ENCODE results near the gene LYVE1. TPM values are rescaled to one million over a fixed set of nuclear protein-coding genes. Genes with fewer than 3 reads are reported as not detected.

Gene LYVE1
- polyA plus RNA-seq, 2 of the 4 experiments (the other 2 are of a cell fraction) = 0.04 TPM; not detected in 1

GRCh38 chr11:10534316-10534715, 34.1 kb downstream of the LYVE1 start:
- ChIA-PET POLR2A (no interaction called here), CTCF (interaction anchor here (0.6 to 0.9 kb wide), 2 partner anchors 90 to 132 kb away, joined by 4 to 5 read pairs; no protein-coding TSS in a partner anchor)
- Histone ChIP-seq H3K4me1 (peaks cover 12% of the 10 kb centered on the region), H3K4me2 (no peak overlapping the region), H3K4me3 (no peak overlapping the region), H3K27ac (no peak overlapping the region), H3K9me3 (no peaks in the 10 kb centered on the region)
- 87% methylated on average over 2 of the region's 2 CpGs for WGBS (ENCODE audit: missing lambda C conversion rate)
- DNase-seq (ENCODE audit: low read depth in 1 of 2, low spot score in 1 of 2) = no peak
- FAIRE-seq = no peak
- no peak for ATAC-seq
- no peak for TF ChIP-seq MAZ (IDR thresholded peaks at IDR 0.05; ENCODE audit: borderline replicate concordance, low read depth, low read length)
- TF ChIP-seq ESRRA (IDR thresholded peaks at IDR 0.05; ENCODE audit: borderline replicate concordance, low read length) = no peak
- no peak for TF ChIP-seq REST (IDR thresholded peaks at IDR 0.05)
- TF ChIP-seq KDM5A (IDR thresholded peaks at IDR 0.05) = no peak
- TF ChIP-seq EP300 (IDR thresholded peaks at IDR 0.05) = no peak
- no peak for TF ChIP-seq HOXB13 (CRISPR knock-in tag; IDR thresholded peaks at IDR 0.05; ENCODE audit: low read depth)
- no peak for TF ChIP-seq HDAC2 (IDR thresholded peaks at IDR 0.05)
- no peak for TF ChIP-seq JUN (IDR thresholded peaks at IDR 0.05)
- TF ChIP-seq POLR2A (IDR thresholded peaks at IDR 0.05; ENCODE audit: low read length) = no peak
- TF ChIP-seq SREBF2 (IDR thresholded peaks at IDR 0.05) = no peak
- TF ChIP-seq NFE2L2 (conservative IDR thresholded peaks at IDR 0.05; ENCODE audit: low read length) = no peak

- H3K4me1 ChIP-seq = peaks cover 15% of the 10 kb centered on the region; the same call in 2 of the 3 replicates
- TF ChIP-seq PBX3 (IDR thresholded peaks at IDR 0.05) (no peak), FOSL2 (IDR thresholded peaks at IDR 0.05) (no peak), FOSL2 (CRISPR knock-in tag; IDR thresholded peaks at IDR 0.05) (no peak), MAX (IDR thresholded peaks at IDR 0.05) (no peak), ZSCAN20 (CRISPR knock-in tag; IDR thresholded peaks at IDR 0.05) (no peak), TFCP2L1 (CRISPR knock-in tag; IDR thresholded peaks at IDR 0.05) (no peak), NFE2L2 (conservative IDR thresholded peaks at IDR 0.05; ENCODE audit: low read length) (no peak), POLR2A (IDR thresholded peaks at IDR 0.05; ENCODE audit: low read length) (no peak), MAFK (IDR thresholded peaks at IDR 0.05; ENCODE audit: partially characterized antibody) (no peak), SMC3 (IDR thresholded peaks at IDR 0.05) (no peak), PHF8 (IDR thresholded peaks at IDR 0.05; ENCODE audit: borderline replicate concordance, low read depth) (no peak), HOXB5 (CRISPR knock-in tag; IDR thresholded peaks at IDR 0.05) (no peak), CBX2 (IDR thresholded peaks at IDR 0.05; ENCODE audit: borderline replicate concordance, low read depth) (no peak), RCOR1 (IDR thresholded peaks at IDR 0.05; ENCODE audit: low read depth, low read length) (no peak), ATOH8 (CRISPR knock-in tag; IDR thresholded peaks at IDR 0.05; ENCODE audit: low read depth) (no peak), TP53 (CRISPR knock-in tag; IDR thresholded peaks at IDR 0.05) (no peak), GATA3 (IDR thresholded peaks at IDR 0.05; ENCODE audit: borderline replicate concordance) (no peak), CEBPB (IDR thresholded peaks at IDR 0.05) (no peak)
- CTCF ChIA-PET = interaction anchor here (0.7 to 3.1 kb wide), 4 partner anchors 8 to 131 kb away, joined by 3 to 12 read pairs (median 6); partner anchors contain the start of gene RNF141
- no peak overlapping the region for H3K4me3 ChIP-seq
- ATAC-seq = no peak
- H3K4me2 ChIP-seq = no peak overlapping the region
- no peaks in the 10 kb centered on the region for H3K9me3 ChIP-seq
- no peak for DNase-seq (ENCODE audit: low read depth in 1 of 2, low spot score in 1 of 2)
- FAIRE-seq = no peak
- POLR2A ChIA-PET = no interaction called here
- no peak overlapping the region for H3K27ac ChIP-seq
These were observed 35.1 kb downstream of the LYVE1 start for GRCh38 chr11:10533323-10533722.
